Astrocyte (in vitro differentiated cells and primary cell): Measurements from ENCODE around the gene CD82. TPM values are rescaled to one million over a fixed set of nuclear protein-coding genes. Genes with fewer than 3 reads are reported as not detected.

ENCODE experiments used
- DNase-seq: peaks from one replicate; pipeline ENCODE4 v3.0.0-alpha.2; 2010; ENCODE audit warnings: low read depth
- FAIRE-seq: peaks from 2 replicates; lab custom pipeline; 2011; peaks lifted over from hg19 to GRCh38; lab: Jason Lieb, UNC
- H2AFZ ChIP-seq: 2 replicates; pipeline ENCODE4 v1.6.0; 2012; ENCODE audit warnings: low read depth, low read length, inconsistent platforms
- H3K27ac ChIP-seq: 2 replicates; pipeline ENCODE4 v1.5.1; 2011; ENCODE audit warnings: low read depth, low read length, inconsistent platforms
- H3K27me3 ChIP-seq: 2 replicates; pipeline ENCODE4 v1.6.0; 2011; ENCODE audit warnings: low read length, inconsistent platforms; ENCODE audit not compliant: insufficient read depth
- H3K36me3 ChIP-seq: 2 replicates; pipeline ENCODE4 v1.5.1; 2011; ENCODE audit warnings: low read length, inconsistent platforms; ENCODE audit not compliant: insufficient read depth
- H3K4me1 ChIP-seq: 2 replicates; pipeline ENCODE4 v1.5.1; 2011; ENCODE audit warnings: low read length, inconsistent platforms; ENCODE audit not compliant: insufficient read depth
- H3K4me2 ChIP-seq: 2 replicates; pipeline ENCODE4 v1.6.0; 2012; ENCODE audit warnings: low read length, inconsistent platforms
- H3K4me3 ChIP-seq: 2 replicates; pipeline ENCODE4 v1.5.1; 2011; ENCODE audit warnings: low read depth, mild to moderate bottlenecking, low read length, inconsistent platforms; ENCODE audit not compliant: insufficient read depth
- H3K79me2 ChIP-seq: 2 replicates; pipeline ENCODE4 v1.6.0; 2012; ENCODE audit warnings: mild to moderate bottlenecking, low read length, inconsistent platforms; ENCODE audit not compliant: insufficient read depth
- H3K9ac ChIP-seq: 2 replicates; pipeline ENCODE4 v1.6.0; 2012; ENCODE audit warnings: mild to moderate bottlenecking, low read length, inconsistent platforms
- H3K9me3 ChIP-seq: 2 replicates; pipeline ENCODE4 v1.5.1; 2012; ENCODE audit warnings: low read depth, mild to moderate bottlenecking, low read length, inconsistent platforms; ENCODE audit not compliant: insufficient read depth
- H4K20me1 ChIP-seq: 2 replicates; pipeline ENCODE4 v1.6.0; 2012; ENCODE audit warnings: low read length, inconsistent platforms; ENCODE audit not compliant: insufficient read depth
- H3K27ac Mint-ChIP-seq: one replicate; pipeline ENCODE4 v1.8.0; 2021; ENCODE audit warnings: mild to moderate bottlenecking, mixed read lengths; ENCODE audit not compliant: unreplicated experiment
- H3K27me3 Mint-ChIP-seq: one replicate; pipeline ENCODE4 v1.8.0; 2021; ENCODE audit warnings: low read depth, mixed read lengths; ENCODE audit not compliant: unreplicated experiment
- H3K36me3 Mint-ChIP-seq: one replicate; pipeline ENCODE4 v1.8.0; 2021; ENCODE audit warnings: low read depth, mixed read lengths; ENCODE audit not compliant: unreplicated experiment
- H3K4me1 Mint-ChIP-seq: one replicate; pipeline ENCODE4 v1.8.0; 2021; ENCODE audit warnings: low read depth, mixed read lengths; ENCODE audit not compliant: unreplicated experiment
- H3K4me3 Mint-ChIP-seq: one replicate; pipeline ENCODE4 v1.8.0; 2021; ENCODE audit warnings: mild to moderate bottlenecking, moderate library complexity, mixed read lengths; ENCODE audit not compliant: unreplicated experiment
- H3K9me3 Mint-ChIP-seq: one replicate; pipeline ENCODE4 v1.8.0; 2021; ENCODE audit warnings: mild to moderate bottlenecking, mixed read lengths; ENCODE audit not compliant: unreplicated experiment
- EZH2 ChIP-seq: IDR thresholded peaks from 2 replicates; pipeline ENCODE4 v1.6.1; 2012; ENCODE audit warnings: mild to moderate bottlenecking, low read length, inconsistent platforms; ENCODE audit not compliant: insufficient read depth
- total RNA-seq: library from RNA; stranded (reverse); gene quantifications from 2 replicates; pipeline ENCODE4 v1.2.1, GENCODE V29; 2021
- TF ChIP-seq, protein P1 (sequence below): IDR thresholded peaks from 2 replicates; pipeline ENCODE4 v1.5.1; 2011; ENCODE audit warnings: low read depth, mild to moderate bottlenecking, inconsistent platforms, low read length, moderate library complexity; ENCODE audit not compliant: insufficient read depth

The CD82 gene
- total RNA-seq, 1 donor from 2014 or later: 74.5 TPM

DNA sequence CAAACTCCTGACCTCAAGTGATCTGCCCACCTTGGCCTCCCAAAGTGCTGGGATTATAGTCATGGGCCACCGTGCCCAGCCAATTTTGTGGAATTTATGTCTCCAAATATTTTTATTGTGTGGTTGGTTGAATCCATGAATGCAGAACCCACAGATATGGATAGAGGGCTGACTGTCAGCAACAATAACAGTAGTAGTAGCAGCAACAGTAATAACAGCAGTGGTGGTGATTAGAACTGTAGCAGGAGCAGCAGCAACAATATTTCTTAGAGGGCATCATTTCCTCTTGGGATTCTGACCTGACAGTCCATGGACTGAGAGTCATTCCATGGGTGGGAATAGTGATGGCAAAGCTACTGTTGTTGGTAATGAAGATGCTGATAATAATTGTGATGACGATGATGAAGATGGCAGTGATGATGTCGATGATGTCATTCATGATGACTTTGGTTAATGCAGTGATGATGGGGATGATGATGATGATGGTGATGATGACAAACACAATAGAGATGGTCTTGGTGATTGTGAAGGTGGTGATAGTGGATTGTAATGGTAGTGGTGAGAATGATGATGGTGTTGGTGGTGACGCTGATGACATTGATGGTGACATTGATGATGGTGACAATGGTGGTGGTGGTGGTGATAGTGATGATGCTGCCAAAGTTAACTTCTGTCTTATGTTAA, 13.9 kb upstream of the CD82 start:
- Histone ChIP-seq H3K4me1 (no peaks in the 10 kb centered on the region), H3K4me2 (no peak overlapping the region), H4K20me1 (no peaks in the 10 kb centered on the region), H3K27ac (no peak overlapping the region), H3K4me3 (no peak overlapping the region), H3K36me3 (no peaks in the 10 kb centered on the region), H3K27me3 (no peaks in the 10 kb centered on the region), H3K9ac (no peak overlapping the region), H3K9me3 (no peaks in the 10 kb centered on the region), H2AFZ (no peak overlapping the region), H3K79me2 (no peaks in the 10 kb centered on the region)
- Mint-ChIP-seq H3K36me3 (no peaks in the 10 kb centered on the region), H3K9me3 (peaks cover 12% of the 10 kb centered on the region), H3K4me1 (no peaks in the 10 kb centered on the region), H3K27ac (no peak overlapping the region), H3K27me3 (peaks cover 10% of the 10 kb centered on the region), H3K4me3 (no peak overlapping the region)
- no peak for DNase-seq
- TF ChIP-seq, protein P1, sequence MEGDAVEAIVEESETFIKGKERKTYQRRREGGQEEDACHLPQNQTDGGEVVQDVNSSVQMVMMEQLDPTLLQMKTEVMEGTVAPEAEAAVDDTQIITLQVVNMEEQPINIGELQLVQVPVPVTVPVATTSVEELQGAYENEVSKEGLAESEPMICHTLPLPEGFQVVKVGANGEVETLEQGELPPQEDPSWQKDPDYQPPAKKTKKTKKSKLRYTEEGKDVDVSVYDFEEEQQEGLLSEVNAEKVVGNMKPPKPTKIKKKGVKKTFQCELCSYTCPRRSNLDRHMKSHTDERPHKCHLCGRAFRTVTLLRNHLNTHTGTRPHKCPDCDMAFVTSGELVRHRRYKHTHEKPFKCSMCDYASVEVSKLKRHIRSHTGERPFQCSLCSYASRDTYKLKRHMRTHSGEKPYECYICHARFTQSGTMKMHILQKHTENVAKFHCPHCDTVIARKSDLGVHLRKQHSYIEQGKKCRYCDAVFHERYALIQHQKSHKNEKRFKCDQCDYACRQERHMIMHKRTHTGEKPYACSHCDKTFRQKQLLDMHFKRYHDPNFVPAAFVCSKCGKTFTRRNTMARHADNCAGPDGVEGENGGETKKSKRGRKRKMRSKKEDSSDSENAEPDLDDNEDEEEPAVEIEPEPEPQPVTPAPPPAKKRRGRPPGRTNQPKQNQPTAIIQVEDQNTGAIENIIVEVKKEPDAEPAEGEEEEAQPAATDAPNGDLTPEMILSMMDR: no peak
- no peak for TF ChIP-seq EZH2
- FAIRE-seq: no peak

DNA sequence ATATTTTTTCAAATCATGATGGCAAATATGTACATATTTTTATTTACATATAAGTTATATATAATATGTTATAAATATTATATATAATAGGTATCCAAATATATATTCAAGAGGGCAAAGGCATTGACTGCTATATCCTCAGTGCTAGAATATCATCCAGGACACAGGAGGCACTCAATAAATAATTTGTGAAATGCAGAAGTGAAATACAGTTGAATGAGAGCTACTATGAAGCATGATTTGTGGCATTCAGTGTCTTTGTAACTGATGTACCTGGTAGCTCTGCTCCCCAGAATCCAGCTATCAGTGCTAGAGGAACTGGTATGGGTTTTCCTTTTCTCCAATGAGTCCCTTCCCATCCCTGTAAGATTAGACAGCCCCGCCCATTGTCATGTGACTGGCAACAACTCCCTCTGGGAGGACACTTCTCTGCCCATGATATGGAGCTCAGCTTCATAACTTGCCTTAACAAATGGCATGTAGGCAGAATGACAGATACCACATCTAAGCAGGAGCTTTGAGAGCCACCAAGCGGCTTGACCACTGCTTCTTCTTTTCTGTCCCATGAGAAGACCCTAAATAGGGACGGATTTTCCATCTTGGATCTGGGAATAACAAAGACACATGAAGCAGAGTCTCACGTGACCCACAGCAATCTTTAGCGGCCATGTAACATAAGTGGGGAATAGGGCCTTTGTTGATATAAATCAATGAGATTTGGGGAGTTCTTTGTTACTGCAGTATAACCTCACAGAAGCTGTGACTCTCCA, 10.2 kb upstream of the CD82 start:
- peak overlapping the region; percentile 34 for H3K27ac Mint-ChIP-seq
- Histone ChIP-seq H3K4me2 (no peak overlapping the region), H2AFZ (no peak overlapping the region), H3K9ac (no peak overlapping the region), H3K36me3 (no peaks in the 10 kb centered on the region), H3K4me3 (no peak overlapping the region), H3K27me3 (no peaks in the 10 kb centered on the region), H4K20me1 (no peaks in the 10 kb centered on the region), H3K9me3 (no peaks in the 10 kb centered on the region), H3K4me1 (peaks cover 4% of the 10 kb centered on the region), H3K79me2 (no peaks in the 10 kb centered on the region), H3K27ac (no peak overlapping the region)
- no peak overlapping the region for H3K4me3 Mint-ChIP-seq
- H3K36me3 Mint-ChIP-seq: no peaks in the 10 kb centered on the region
- no peak for TF ChIP-seq EZH2
- TF ChIP-seq, protein P1: no peak
- peaks cover 3% of the 10 kb centered on the region for H3K27me3 Mint-ChIP-seq
- H3K9me3 Mint-ChIP-seq: peaks cover 10% of the 10 kb centered on the region
- FAIRE-seq: no peak
- H3K4me1 Mint-ChIP-seq: peaks cover 10% of the 10 kb centered on the region
- no peak for DNase-seq
